ENCODE measurements around the gene NNAT.

GRCh38 chr20:37471741-37472235 is 49.3 kb upstream of the NNAT start:
- TF ChIP-seq CTCF (IDR thresholded peaks at IDR 0.05): no peak
- no peak for TF ChIP-seq ZFX (IDR thresholded peaks at IDR 0.05; ENCODE audit: borderline replicate concordance)
